ENCODE measurements around the gene C1QTNF12.

Gene C1QTNF12, protein sequence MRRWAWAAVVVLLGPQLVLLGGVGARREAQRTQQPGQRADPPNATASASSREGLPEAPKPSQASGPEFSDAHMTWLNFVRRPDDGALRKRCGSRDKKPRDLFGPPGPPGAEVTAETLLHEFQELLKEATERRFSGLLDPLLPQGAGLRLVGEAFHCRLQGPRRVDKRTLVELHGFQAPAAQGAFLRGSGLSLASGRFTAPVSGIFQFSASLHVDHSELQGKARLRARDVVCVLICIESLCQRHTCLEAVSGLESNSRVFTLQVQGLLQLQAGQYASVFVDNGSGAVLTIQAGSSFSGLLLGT

GRCh38 chr1:1246577-1247340 lies at the start of gene C1QTNF12:
Gene C1QTNF12, minus strand, starts transcription at chr1:1246722. Its CDS starts 32 bp downstream, at chr1:1246690.
- H3K27me3 ChIP-seq (ENCODE audit: control insufficient read depth, insufficient read depth, low read length): peaks cover 21% of the 10 kb centered on the region
- peaks cover 7% of the 10 kb centered on the region; the same call in 1 of the 2 replicates for H3K4me1 ChIP-seq (ENCODE audit: control insufficient read depth, insufficient read depth, low read length)
- H3K9ac ChIP-seq (ENCODE audit: low read length): peak within 1 kb of the TSS; percentile 48
- H3K27ac ChIP-seq (ENCODE audit: low read depth, low read length): no peak within 1 kb of the TSS
- H3K9me3 ChIP-seq (ENCODE audit: control insufficient read depth, insufficient read depth, low read depth, low read length): no peaks in the 10 kb centered on the region
- H3K4me3 ChIP-seq (ENCODE audit: low read depth, low read length): peak within 1 kb of the TSS; percentile 39
- H3K36me3 ChIP-seq (ENCODE audit: control insufficient read depth, insufficient read depth, low read length): no peaks in the 10 kb centered on the region

GRCh38 chr1:1295154-1295923 lies 48.8 kb upstream of the C1QTNF12 start:
- H3K36me3 ChIP-seq (ENCODE audit: control insufficient read depth, insufficient read depth, low read length): peaks cover 12% of the 10 kb centered on the region

GRCh38 chr1:1294250-1294890 lies 47.8 kb upstream of the C1QTNF12 start:
- Histone ChIP-seq H3K27ac (ENCODE audit: low read depth, low read length) (no peak overlapping the region), H3K9ac (ENCODE audit: low read length) (no peak overlapping the region), H3K4me3 (ENCODE audit: low read depth, low read length) (peak overlapping the region; percentile 57)

More at GRCh38 chr1:1295154-1295923, 48.8 kb upstream of the C1QTNF12 start:
- Histone ChIP-seq H3K9ac (ENCODE audit: low read length) (no peak overlapping the region), H3K27me3 (ENCODE audit: control insufficient read depth, insufficient read depth, low read length) (no peaks in the 10 kb centered on the region; the same call in 1 of the 2 replicates), H3K4me1 (ENCODE audit: control insufficient read depth, insufficient read depth, low read length) (peaks cover 5% of the 10 kb centered on the region; the same call in 1 of the 2 replicates), H3K9me3 (ENCODE audit: control insufficient read depth, insufficient read depth, low read depth, low read length) (no peaks in the 10 kb centered on the region), H3K4me3 (ENCODE audit: low read depth, low read length) (no peak overlapping the region), H3K27ac (ENCODE audit: low read depth, low read length) (no peak overlapping the region)

GRCh38 chr1:1293263-1294249 lies 47.0 kb upstream of the C1QTNF12 start:
- Histone ChIP-seq H3K9ac (ENCODE audit: low read length) (no peak overlapping the region), H3K4me1 (ENCODE audit: control insufficient read depth, insufficient read depth, low read length) (0 out of 2 replicates have a peak, but pooled peaks cover 5% of the 10 kb centered on the region), H3K36me3 (ENCODE audit: control insufficient read depth, insufficient read depth, low read length) (peaks cover 12% of the 10 kb centered on the region), H3K9me3 (ENCODE audit: control insufficient read depth, insufficient read depth, low read depth, low read length) (peaks cover under 1% of the 10 kb centered on the region), H3K4me3 (ENCODE audit: low read depth, low read length) (peak overlapping the region; percentile 57), H3K27ac (ENCODE audit: low read depth, low read length) (no peak overlapping the region), H3K27me3 (ENCODE audit: control insufficient read depth, insufficient read depth, low read length) (no peaks in the 10 kb centered on the region; the same call in 1 of the 2 replicates)

More at GRCh38 chr1:1294250-1294890, 47.8 kb upstream of the C1QTNF12 start:
- Histone ChIP-seq H3K9me3 (ENCODE audit: control insufficient read depth, insufficient read depth, low read depth, low read length) (no peaks in the 10 kb centered on the region), H3K36me3 (ENCODE audit: control insufficient read depth, insufficient read depth, low read length) (peaks cover 12% of the 10 kb centered on the region), H3K4me1 (ENCODE audit: control insufficient read depth, insufficient read depth, low read length) (peaks cover 5% of the 10 kb centered on the region; the same call in 1 of the 2 replicates), H3K27me3 (ENCODE audit: control insufficient read depth, insufficient read depth, low read length) (no peaks in the 10 kb centered on the region; the same call in 1 of the 2 replicates)

GRCh38 chr1:1292851-1293250 lies 46.3 kb upstream of the C1QTNF12 start:
- no peaks in the 10 kb centered on the region; the same call in 1 of the 2 replicates for H3K27me3 ChIP-seq (ENCODE audit: control insufficient read depth, insufficient read depth, low read length)
- H3K9me3 ChIP-seq (ENCODE audit: control insufficient read depth, insufficient read depth, low read depth, low read length): peaks cover 4% of the 10 kb centered on the region
- no peak overlapping the region for H3K9ac ChIP-seq (ENCODE audit: low read length)
- H3K27ac ChIP-seq (ENCODE audit: low read depth, low read length): no peak overlapping the region
- peaks cover 10% of the 10 kb centered on the region for H3K36me3 ChIP-seq (ENCODE audit: control insufficient read depth, insufficient read depth, low read length)
- H3K4me1 ChIP-seq (ENCODE audit: control insufficient read depth, insufficient read depth, low read length): 0 out of 2 replicates have a peak, but pooled peaks cover 5% of the 10 kb centered on the region
- no peak overlapping the region for H3K4me3 ChIP-seq (ENCODE audit: low read depth, low read length)

- peaks cover 4% of the 10 kb centered on the region for H3K9me3 ChIP-seq (ENCODE audit: control insufficient read depth, insufficient read depth, low read depth, low read length)
- no peak overlapping the region for H3K27ac ChIP-seq (ENCODE audit: low read depth, low read length)
- no peaks in the 10 kb centered on the region; the same call in 1 of the 2 replicates for H3K27me3 ChIP-seq (ENCODE audit: control insufficient read depth, insufficient read depth, low read length)
- H3K4me1 ChIP-seq (ENCODE audit: control insufficient read depth, insufficient read depth, low read length): 0 out of 2 replicates have a peak, but pooled peaks cover 5% of the 10 kb centered on the region
- no peak overlapping the region for H3K4me3 ChIP-seq (ENCODE audit: low read depth, low read length)
- peaks cover 7% of the 10 kb centered on the region; the same call in 1 of the 2 replicates for H3K36me3 ChIP-seq (ENCODE audit: control insufficient read depth, insufficient read depth, low read length)
- no peak overlapping the region for H3K9ac ChIP-seq (ENCODE audit: low read length)
Observed at GRCh38 chr1:1292442-1292779, 45.9 kb upstream of the C1QTNF12 start.

GRCh38 chr1:1291548-1292441 lies 45.3 kb upstream of the C1QTNF12 start:
- no peaks in the 10 kb centered on the region; the same call in 1 of the 2 replicates for H3K27me3 ChIP-seq (ENCODE audit: control insufficient read depth, insufficient read depth, low read length)
- H3K36me3 ChIP-seq (ENCODE audit: control insufficient read depth, insufficient read depth, low read length): peaks cover 6% of the 10 kb centered on the region; the same call in 1 of the 2 replicates
- H3K4me3 ChIP-seq (ENCODE audit: low read depth, low read length): no peak overlapping the region
- H3K9me3 ChIP-seq (ENCODE audit: control insufficient read depth, insufficient read depth, low read depth, low read length): peaks cover 4% of the 10 kb centered on the region
- 0 out of 2 replicates have a peak, but pooled peaks cover 5% of the 10 kb centered on the region for H3K4me1 ChIP-seq (ENCODE audit: control insufficient read depth, insufficient read depth, low read length)
- H3K9ac ChIP-seq (ENCODE audit: low read length): no peak overlapping the region
- H3K27ac ChIP-seq (ENCODE audit: low read depth, low read length): no peak overlapping the region

- Histone ChIP-seq H3K9ac (ENCODE audit: low read length) (no peak overlapping the region), H3K9me3 (ENCODE audit: control insufficient read depth, insufficient read depth, low read depth, low read length) (peaks cover 4% of the 10 kb centered on the region), H3K4me1 (ENCODE audit: control insufficient read depth, insufficient read depth, low read length) (0 out of 2 replicates have a peak, but pooled peaks cover 5% of the 10 kb centered on the region), H3K4me3 (ENCODE audit: low read depth, low read length) (no peak overlapping the region), H3K36me3 (ENCODE audit: control insufficient read depth, insufficient read depth, low read length) (0 out of 2 replicates have a peak, but pooled peaks cover 4% of the 10 kb centered on the region), H3K27ac (ENCODE audit: low read depth, low read length) (no peak overlapping the region), H3K27me3 (ENCODE audit: control insufficient read depth, insufficient read depth, low read length) (no peaks in the 10 kb centered on the region; the same call in 1 of the 2 replicates)
Observed at GRCh38 chr1:1291023-1291528, 44.6 kb upstream of the C1QTNF12 start.

Measured in HUES6 (cell line).